ENCODE results near the gene ACTL9. TPM values are rescaled to one million over a fixed set of nuclear protein-coding genes. Genes with fewer than 3 reads are reported as not detected.

Gene ACTL9
- total and polyA plus RNA-seq, 10 donors: not detected

DNA sequence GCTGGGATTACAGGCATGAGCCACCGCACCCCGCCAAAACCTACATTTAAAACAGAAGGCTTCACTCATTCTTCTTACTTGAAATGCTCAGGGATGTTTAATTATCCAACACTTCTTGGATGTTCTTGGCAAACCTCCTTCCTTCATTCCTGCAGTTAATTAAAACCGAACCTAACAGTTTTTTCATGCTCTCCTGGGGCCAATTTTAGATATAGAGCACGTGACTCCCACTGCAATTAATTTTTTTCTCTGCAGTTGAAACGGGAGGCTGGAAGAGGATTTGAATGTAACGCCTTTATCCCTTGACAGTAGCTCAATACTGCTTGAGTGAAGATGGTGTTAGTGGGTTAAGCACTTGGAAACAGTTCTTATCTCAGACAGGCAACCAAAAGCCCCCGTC lies 4.6 kb upstream of the ACTL9 start:
- H3K4me1 ChIP-seq: peaks cover 0 to 6% (median 0%) of the 10 kb centered on the region in 6 donors
- WGBS, 5 donors: 49 to 61% (median 57%) methylated on average over 7 of the region's 7 CpGs
- no peak overlapping the region for H3K27ac ChIP-seq
- no peak for DNase-seq
- H3K36me3 ChIP-seq: no peaks in the 10 kb centered on the region
- no peak overlapping the region for H3K4me3 ChIP-seq
- no peaks in the 10 kb centered on the region for H3K9me3 ChIP-seq
- intact Hi-C loops (cut with DNase I; ENCODE audit: low total_unique reads): no loop called here
- peaks cover 0 to 54% (median 3%) of the 10 kb centered on the region in 7 donors for H3K27me3 ChIP-seq (replicated peaks in 1 of 7)
- TF ChIP-seq, protein P1, sequence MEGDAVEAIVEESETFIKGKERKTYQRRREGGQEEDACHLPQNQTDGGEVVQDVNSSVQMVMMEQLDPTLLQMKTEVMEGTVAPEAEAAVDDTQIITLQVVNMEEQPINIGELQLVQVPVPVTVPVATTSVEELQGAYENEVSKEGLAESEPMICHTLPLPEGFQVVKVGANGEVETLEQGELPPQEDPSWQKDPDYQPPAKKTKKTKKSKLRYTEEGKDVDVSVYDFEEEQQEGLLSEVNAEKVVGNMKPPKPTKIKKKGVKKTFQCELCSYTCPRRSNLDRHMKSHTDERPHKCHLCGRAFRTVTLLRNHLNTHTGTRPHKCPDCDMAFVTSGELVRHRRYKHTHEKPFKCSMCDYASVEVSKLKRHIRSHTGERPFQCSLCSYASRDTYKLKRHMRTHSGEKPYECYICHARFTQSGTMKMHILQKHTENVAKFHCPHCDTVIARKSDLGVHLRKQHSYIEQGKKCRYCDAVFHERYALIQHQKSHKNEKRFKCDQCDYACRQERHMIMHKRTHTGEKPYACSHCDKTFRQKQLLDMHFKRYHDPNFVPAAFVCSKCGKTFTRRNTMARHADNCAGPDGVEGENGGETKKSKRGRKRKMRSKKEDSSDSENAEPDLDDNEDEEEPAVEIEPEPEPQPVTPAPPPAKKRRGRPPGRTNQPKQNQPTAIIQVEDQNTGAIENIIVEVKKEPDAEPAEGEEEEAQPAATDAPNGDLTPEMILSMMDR (IDR thresholded peaks at IDR 0.05 in 8 of 11, conservative IDR thresholded peaks at IDR 0.05 in 3 of 11): no peak
- TF ChIP-seq POLR2AphosphoS5 (IDR thresholded peaks at IDR 0.05): no peak
- TF ChIP-seq POLR2A (IDR thresholded peaks at IDR 0.05): no peak

DNA sequence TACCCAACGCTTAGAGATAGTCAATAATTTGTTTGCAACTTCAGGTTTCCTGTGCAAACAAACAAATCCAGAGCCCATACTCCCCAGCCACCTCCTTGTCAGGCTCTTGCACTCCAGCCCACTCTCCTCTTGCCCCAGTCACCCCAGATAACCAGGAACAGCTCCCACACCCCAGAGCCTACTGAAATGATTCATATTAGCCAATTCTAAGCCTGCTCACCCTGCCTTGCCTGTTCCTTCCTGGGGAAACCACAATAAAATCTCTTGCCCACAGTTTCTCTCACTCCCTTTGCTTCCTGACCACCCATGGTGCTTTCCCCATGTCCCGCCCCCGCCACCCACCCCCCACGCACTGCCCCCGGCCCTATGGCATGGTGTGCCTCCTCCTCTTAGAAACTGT lies 3.8 kb upstream of the ACTL9 start:
- H3K27ac ChIP-seq: no peak overlapping the region
- H3K27me3 ChIP-seq (replicated peaks in 1 of 7): peaks cover 0 to 63% (median 9%) of the 10 kb centered on the region in 7 donors
- H3K36me3 ChIP-seq: no peaks in the 10 kb centered on the region
- H3K9me3 ChIP-seq: no peaks in the 10 kb centered on the region
- no peak for DNase-seq
- H3K4me1 ChIP-seq: peaks cover 0 to 6% (median 0%) of the 10 kb centered on the region in 6 donors
- TF ChIP-seq, protein P1 (IDR thresholded peaks at IDR 0.05 in 8 of 11, conservative IDR thresholded peaks at IDR 0.05 in 3 of 11): no peak
- H3K4me3 ChIP-seq: no peak overlapping the region
- WGBS, 5 donors: 11 to 18% (median 13%) methylated on average over 5 of the region's 5 CpGs
- intact Hi-C loops (cut with DNase I; ENCODE audit: low total_unique reads): no loop called here

DNA sequence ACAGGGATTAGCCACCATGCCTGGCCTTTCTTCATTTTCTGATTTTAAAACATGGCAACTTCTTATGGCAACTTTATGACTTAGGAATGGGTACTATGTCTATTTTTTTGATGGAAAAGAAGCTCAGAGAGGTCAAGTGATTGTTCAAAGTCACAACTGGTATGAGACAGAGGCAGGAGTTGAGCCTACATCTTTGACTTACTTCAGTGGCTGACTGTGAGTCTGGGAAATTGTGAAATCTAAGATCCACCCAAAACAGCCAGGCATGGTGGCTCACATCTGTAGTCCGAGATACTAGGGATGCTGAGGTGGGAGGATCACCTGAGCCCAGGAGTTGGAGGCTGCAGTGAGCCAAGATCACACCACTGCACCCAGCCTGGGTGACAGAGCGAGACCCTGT lies 2.4 kb upstream of the ACTL9 start:
- H3K27me3 ChIP-seq (replicated peaks in 1 of 7): peaks cover 0 to 76% (median 9%) of the 10 kb centered on the region in 7 donors
- intact Hi-C loops (cut with DNase I; ENCODE audit: low total_unique reads): no loop called here
- WGBS, 5 donors: 62 to 86% (median 73%) methylated on average over 2 of the region's 2 CpGs

DNA sequence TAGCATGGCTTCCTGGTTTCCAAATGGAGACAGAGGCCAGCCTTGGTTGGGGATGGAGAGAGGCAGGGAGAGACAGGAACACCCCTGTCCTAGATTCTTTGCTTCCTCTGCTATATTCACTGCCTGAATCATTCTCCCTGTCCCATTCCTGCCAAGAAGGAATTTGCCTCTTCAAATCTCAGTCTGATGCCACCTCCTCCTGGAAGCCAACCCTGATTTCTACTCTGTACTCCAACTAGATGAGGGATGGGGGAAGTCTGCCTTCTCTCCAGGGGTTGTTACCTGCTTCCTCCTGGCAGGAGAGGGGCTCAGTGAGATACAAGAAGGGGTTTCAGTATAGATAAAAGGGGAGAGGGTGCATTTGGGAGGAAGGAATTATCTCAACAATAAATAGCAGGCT lies 1.3 kb upstream of the ACTL9 start:
- Histone ChIP-seq H3K27ac (no peak overlapping the region), H3K36me3 (no peaks in the 10 kb centered on the region), H3K27me3 (replicated peaks in 1 of 7) (peaks cover 0 to 80% (median 9%) of the 10 kb centered on the region in 7 donors), H3K4me1 (peaks cover 0 to 6% (median 0%) of the 10 kb centered on the region in 6 donors), H3K9me3 (no peaks in the 10 kb centered on the region), H3K4me3 (no peak overlapping the region)
- intact Hi-C loops (cut with DNase I; ENCODE audit: low total_unique reads): no loop called here
- TF ChIP-seq POLR2A (IDR thresholded peaks at IDR 0.05) (no peak), POLR2AphosphoS5 (IDR thresholded peaks at IDR 0.05) (no peak)
- TF ChIP-seq, protein P1 (IDR thresholded peaks at IDR 0.05 in 8 of 11, conservative IDR thresholded peaks at IDR 0.05 in 3 of 11): no peak
- DNase-seq: no peak

More for the DNA sequence above, 2.4 kb upstream of the ACTL9 start:
- DNase-seq: no peak
- TF ChIP-seq POLR2AphosphoS5 (IDR thresholded peaks at IDR 0.05): no peak
- TF ChIP-seq, protein P1 (IDR thresholded peaks at IDR 0.05 in 8 of 11, conservative IDR thresholded peaks at IDR 0.05 in 3 of 11): no peak
- no peak for TF ChIP-seq POLR2A (IDR thresholded peaks at IDR 0.05)
- no peak overlapping the region for H3K4me3 ChIP-seq
- no peaks in the 10 kb centered on the region for H3K36me3 ChIP-seq
- peaks cover 0 to 6% (median 0%) of the 10 kb centered on the region in 6 donors for H3K4me1 ChIP-seq
- no peaks in the 10 kb centered on the region for H3K9me3 ChIP-seq
- H3K27ac ChIP-seq: no peak overlapping the region

Data from spleen (tissue), 11 donors.